HepG2 (cell line): ENCODE results near the gene AKR1C4. TPM values are rescaled to one million over a fixed set of nuclear protein-coding genes. Genes with fewer than 3 reads are reported as not detected.

Source experiments
- ATF1 ChIP-seq: IDR thresholded peaks from 2 replicates; pipeline ENCODE4 v1.6.1; 2016; ENCODE audit warnings: mild to moderate bottlenecking, control low read depth
- ATF7-NPFF ChIP-seq: sonication (generic); formaldehyde crosslinking; IDR thresholded peaks from 2 replicates; pipeline ENCODE4 v1.8.1; 2023; ENCODE audit warnings: mild to moderate bottlenecking, low read depth, missing genetic modification reagents, moderate library complexity
- BCL6 ChIP-seq: IDR thresholded peaks from 2 replicates; pipeline ENCODE4 v1.6.1; 2016; ENCODE audit warnings: missing genetic modification reagents, missing compliant biosample characterization
- EZH2 ChIP-seq: conservative IDR thresholded peaks from 2 replicates; pipeline ENCODE4 v1.6.1; 2012; ENCODE audit warnings: mild to moderate bottlenecking, low read depth, low read length, moderate library complexity
- MAFK ChIP-seq, 2 experiments: IDR thresholded peaks in 1 of 2; conservative IDR thresholded peaks in 1 of 2; 2 replicates each; pipeline ENCODE4 v1.6.1; 2011; ENCODE audit warnings: improper control_type of control experiment in 2 of 2, low read length in 2 of 2
- MEIS1 ChIP-seq: sonication (generic); formaldehyde crosslinking; IDR thresholded peaks from 2 replicates; pipeline ENCODE4 v1.9.0; 2021; ENCODE audit warnings: mild to moderate bottlenecking, missing genetic modification reagents, moderate library complexity, borderline replicate concordance
- MTF1 ChIP-seq: sonication (generic); formaldehyde crosslinking; IDR thresholded peaks from 2 replicates; pipeline ENCODE4 v1.5.0; 2020; ENCODE audit warnings: missing genetic modification reagents
- RARA ChIP-seq: IDR thresholded peaks from 2 replicates; pipeline ENCODE4 v1.6.1; 2016; ENCODE audit warnings: missing genetic modification reagents, missing compliant biosample characterization
- SNRNP70 ChIP-seq: fragments of 200-400 bp; formaldehyde crosslinking; IDR thresholded peaks from 2 replicates; pipeline ENCODE4 v1.6.1; 2017; ENCODE audit warnings: mild to moderate bottlenecking, low read depth, low read length, moderate library complexity
- SOX5 ChIP-seq: IDR thresholded peaks from 2 replicates; pipeline ENCODE4 v1.6.1; 2016; ENCODE audit warnings: borderline replicate concordance
- SRF ChIP-seq: IDR thresholded peaks from 2 replicates; pipeline ENCODE4 v1.6.1; 2011; ENCODE audit warnings: mild to moderate bottlenecking, low read depth, low read length, moderate library complexity
- TAF15 ChIP-seq: fragments of 200-400 bp; formaldehyde crosslinking; IDR thresholded peaks from one replicate; pipeline ENCODE4 v1.6.1; 2018; ENCODE audit warnings: mild to moderate bottlenecking, low read depth, low read length; ENCODE audit not compliant: poor library complexity, severe bottlenecking
- ZKSCAN5 ChIP-seq: sonication (generic); formaldehyde crosslinking; IDR thresholded peaks from 2 replicates; pipeline ENCODE4 v1.5.1; 2020; ENCODE audit warnings: mild to moderate bottlenecking, missing genetic modification reagents
- ZMYM3 ChIP-seq: sonication (generic); formaldehyde crosslinking; IDR thresholded peaks from 2 replicates; pipeline ENCODE4 v1.5.1; 2020; ENCODE audit warnings: mild to moderate bottlenecking, missing genetic modification reagents
- ZNF317 ChIP-seq: sonication (generic); formaldehyde crosslinking; IDR thresholded peaks from 2 replicates; pipeline ENCODE4 v1.5.0; 2020; ENCODE audit warnings: mild to moderate bottlenecking, missing genetic modification reagents
- ZNF431 ChIP-seq: sonication (generic); formaldehyde crosslinking; IDR thresholded peaks from 2 replicates; pipeline ENCODE4 v1.9.0; 2022; ENCODE audit warnings: missing genetic modification reagents, low read depth, mild to moderate bottlenecking, borderline replicate concordance
- ZNF501 ChIP-seq: sonication (generic); formaldehyde crosslinking; IDR thresholded peaks from 2 replicates; pipeline ENCODE4 v1.5.1; 2020; ENCODE audit warnings: mild to moderate bottlenecking, moderate library complexity, missing genetic modification reagents
- polyA plus RNA-seq, 8 experiments: library from polyadenylated mRNA; depleted of rRNA in 3 of 8; stranded (reverse) in 7 of 8; unstranded in 1 of 8; fragments of >200 nt; fragmentation: Illumina TruSeq in 4 of 8; extraction: Trizol in 4 of 8; gene quantifications; 2 replicates each; pipeline versions ENCODE4 v1.2.1 to v1.2.3, GENCODE V29; 2011 to 2016; ENCODE audit warnings: low read depth in 4 of 8, missing spikeins in 1 of 8, mixed read lengths in 1 of 8; ENCODE audit not compliant: insufficient read depth in 1 of 8
- total RNA-seq, 5 experiments: library from RNA; depleted of rRNA; stranded (reverse); fragments of >200 nt; fragmentation: Illumina TruSeq; extraction: Trizol; gene quantifications; 2 replicates each; pipeline ENCODE4 v1.2.3, GENCODE V29; 2016; ENCODE audit warnings: low read depth in 1 of 5
- TF ChIP-seq, protein P1 (sequence below): sonication (generic); formaldehyde crosslinking; IDR thresholded peaks from 2 replicates; pipeline ENCODE4 v1.5.0; 2020; ENCODE audit warnings: missing genetic modification reagents
- TF ChIP-seq, protein P2 (sequence below): sonication (generic); formaldehyde crosslinking; IDR thresholded peaks from 2 replicates; pipeline ENCODE4 v1.4.0; 2020; ENCODE audit warnings: low read depth, mild to moderate bottlenecking, missing genetic modification reagents
- TF ChIP-seq, protein P3 (sequence below): sonication (generic); formaldehyde crosslinking; IDR thresholded peaks from 2 replicates; pipeline ENCODE4 v1.4.0; 2020; ENCODE audit warnings: mild to moderate bottlenecking, missing genetic modification reagents
- TF ChIP-seq, protein P4 (sequence below): sonication (generic); formaldehyde crosslinking; IDR thresholded peaks from 2 replicates; pipeline ENCODE4 v1.4.0; 2020; ENCODE audit warnings: mild to moderate bottlenecking, missing genetic modification reagents
- TF ChIP-seq, protein P5 (sequence below): sonication (generic); formaldehyde crosslinking; IDR thresholded peaks from 2 replicates; pipeline ENCODE4 v1.8.1; 2023; ENCODE audit warnings: mild to moderate bottlenecking, missing genetic modification reagents

Gene AKR1C4
- total and polyA plus RNA-seq, 2 of the 13 experiments (the other 11 are each of a cell fraction or from before 2014, with no cell fraction given): 0.18 to 1.3 TPM

DNA sequence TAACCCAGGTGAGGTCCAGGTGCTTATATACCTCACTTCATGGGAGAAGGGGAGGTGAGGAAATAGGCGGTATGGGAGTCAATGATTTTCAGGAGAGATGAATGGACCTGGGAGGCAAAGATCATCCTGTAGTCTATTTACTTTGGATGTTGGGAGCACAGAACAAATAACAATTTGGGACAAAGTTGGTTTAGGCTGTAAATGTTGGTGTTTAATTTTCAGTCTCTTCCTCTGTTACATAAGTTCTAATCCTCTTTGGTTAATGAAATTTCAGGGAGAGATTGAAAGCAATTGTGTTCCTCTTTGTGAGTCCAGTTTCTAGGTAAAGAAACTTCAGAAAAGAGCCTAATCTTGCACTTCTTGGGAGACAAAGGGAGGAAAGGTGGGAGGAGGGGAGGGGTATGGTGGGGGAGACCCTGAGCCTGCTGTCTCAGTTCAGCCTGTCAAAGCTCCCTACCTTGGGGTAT lies 46.9 kb downstream of the AKR1C4 start (continued):
- TF ChIP-seq ZNF501 (no peak), TAF15 (no peak), ATF1 (CRISPR knock-in tag) (peak; percentile 63; the same call in 1 of the 2 replicates), SOX5 (CRISPR knock-in tag) (peak; percentile 92), MEIS1 (CRISPR knock-in tag) (no peak), BCL6 (peak; percentile 86), SNRNP70 (no peak), MTF1 (no peak), ZNF317 (CRISPR knock-in tag) (peak; percentile 66; the same call in 1 of the 2 replicates), ZNF431 (CRISPR knock-in tag) (0 out of 2 replicates have a peak, but pooled peaks have one; percentile 50), SRF (no peak), EZH2 (no peak), ZMYM3 (CRISPR knock-in tag) (0 out of 2 replicates have a peak, but pooled peaks have one; percentile 32), RARA (peak; percentile 91), MAFK (conservative IDR thresholded peaks at IDR 0.05 in 1 of 2, IDR thresholded peaks at IDR 0.05 in 1 of 2; ENCODE audit: low read length in 2 of 2) (no peak), ZKSCAN5 (CRISPR knock-in tag) (peak; percentile 100), ATF7-NPFF (CRISPR knock-in tag) (no peak)
- TF ChIP-seq, protein P1, sequence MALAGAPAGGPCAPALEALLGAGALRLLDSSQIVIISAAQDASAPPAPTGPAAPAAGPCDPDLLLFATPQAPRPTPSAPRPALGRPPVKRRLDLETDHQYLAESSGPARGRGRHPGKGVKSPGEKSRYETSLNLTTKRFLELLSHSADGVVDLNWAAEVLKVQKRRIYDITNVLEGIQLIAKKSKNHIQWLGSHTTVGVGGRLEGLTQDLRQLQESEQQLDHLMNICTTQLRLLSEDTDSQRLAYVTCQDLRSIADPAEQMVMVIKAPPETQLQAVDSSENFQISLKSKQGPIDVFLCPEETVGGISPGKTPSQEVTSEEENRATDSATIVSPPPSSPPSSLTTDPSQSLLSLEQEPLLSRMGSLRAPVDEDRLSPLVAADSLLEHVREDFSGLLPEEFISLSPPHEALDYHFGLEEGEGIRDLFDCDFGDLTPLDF (CRISPR knock-in tag): no peak; the same call in 1 of the 2 replicates
- TF ChIP-seq, protein P2, sequence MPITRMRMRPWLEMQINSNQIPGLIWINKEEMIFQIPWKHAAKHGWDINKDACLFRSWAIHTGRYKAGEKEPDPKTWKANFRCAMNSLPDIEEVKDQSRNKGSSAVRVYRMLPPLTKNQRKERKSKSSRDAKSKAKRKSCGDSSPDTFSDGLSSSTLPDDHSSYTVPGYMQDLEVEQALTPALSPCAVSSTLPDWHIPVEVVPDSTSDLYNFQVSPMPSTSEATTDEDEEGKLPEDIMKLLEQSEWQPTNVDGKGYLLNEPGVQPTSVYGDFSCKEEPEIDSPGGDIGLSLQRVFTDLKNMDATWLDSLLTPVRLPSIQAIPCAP (CRISPR knock-in tag): no peak
- TF ChIP-seq, protein P3, sequence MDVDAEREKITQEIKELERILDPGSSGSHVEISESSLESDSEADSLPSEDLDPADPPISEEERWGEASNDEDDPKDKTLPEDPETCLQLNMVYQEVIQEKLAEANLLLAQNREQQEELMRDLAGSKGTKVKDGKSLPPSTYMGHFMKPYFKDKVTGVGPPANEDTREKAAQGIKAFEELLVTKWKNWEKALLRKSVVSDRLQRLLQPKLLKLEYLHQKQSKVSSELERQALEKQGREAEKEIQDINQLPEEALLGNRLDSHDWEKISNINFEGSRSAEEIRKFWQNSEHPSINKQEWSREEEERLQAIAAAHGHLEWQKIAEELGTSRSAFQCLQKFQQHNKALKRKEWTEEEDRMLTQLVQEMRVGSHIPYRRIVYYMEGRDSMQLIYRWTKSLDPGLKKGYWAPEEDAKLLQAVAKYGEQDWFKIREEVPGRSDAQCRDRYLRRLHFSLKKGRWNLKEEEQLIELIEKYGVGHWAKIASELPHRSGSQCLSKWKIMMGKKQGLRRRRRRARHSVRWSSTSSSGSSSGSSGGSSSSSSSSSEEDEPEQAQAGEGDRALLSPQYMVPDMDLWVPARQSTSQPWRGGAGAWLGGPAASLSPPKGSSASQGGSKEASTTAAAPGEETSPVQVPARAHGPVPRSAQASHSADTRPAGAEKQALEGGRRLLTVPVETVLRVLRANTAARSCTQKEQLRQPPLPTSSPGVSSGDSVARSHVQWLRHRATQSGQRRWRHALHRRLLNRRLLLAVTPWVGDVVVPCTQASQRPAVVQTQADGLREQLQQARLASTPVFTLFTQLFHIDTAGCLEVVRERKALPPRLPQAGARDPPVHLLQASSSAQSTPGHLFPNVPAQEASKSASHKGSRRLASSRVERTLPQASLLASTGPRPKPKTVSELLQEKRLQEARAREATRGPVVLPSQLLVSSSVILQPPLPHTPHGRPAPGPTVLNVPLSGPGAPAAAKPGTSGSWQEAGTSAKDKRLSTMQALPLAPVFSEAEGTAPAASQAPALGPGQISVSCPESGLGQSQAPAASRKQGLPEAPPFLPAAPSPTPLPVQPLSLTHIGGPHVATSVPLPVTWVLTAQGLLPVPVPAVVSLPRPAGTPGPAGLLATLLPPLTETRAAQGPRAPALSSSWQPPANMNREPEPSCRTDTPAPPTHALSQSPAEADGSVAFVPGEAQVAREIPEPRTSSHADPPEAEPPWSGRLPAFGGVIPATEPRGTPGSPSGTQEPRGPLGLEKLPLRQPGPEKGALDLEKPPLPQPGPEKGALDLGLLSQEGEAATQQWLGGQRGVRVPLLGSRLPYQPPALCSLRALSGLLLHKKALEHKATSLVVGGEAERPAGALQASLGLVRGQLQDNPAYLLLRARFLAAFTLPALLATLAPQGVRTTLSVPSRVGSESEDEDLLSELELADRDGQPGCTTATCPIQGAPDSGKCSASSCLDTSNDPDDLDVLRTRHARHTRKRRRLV (CRISPR knock-in tag): no peak
- TF ChIP-seq, protein P4, sequence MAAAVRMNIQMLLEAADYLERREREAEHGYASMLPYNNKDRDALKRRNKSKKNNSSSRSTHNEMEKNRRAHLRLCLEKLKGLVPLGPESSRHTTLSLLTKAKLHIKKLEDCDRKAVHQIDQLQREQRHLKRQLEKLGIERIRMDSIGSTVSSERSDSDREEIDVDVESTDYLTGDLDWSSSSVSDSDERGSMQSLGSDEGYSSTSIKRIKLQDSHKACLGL (CRISPR knock-in tag): no peak
- TF ChIP-seq, protein P5, sequence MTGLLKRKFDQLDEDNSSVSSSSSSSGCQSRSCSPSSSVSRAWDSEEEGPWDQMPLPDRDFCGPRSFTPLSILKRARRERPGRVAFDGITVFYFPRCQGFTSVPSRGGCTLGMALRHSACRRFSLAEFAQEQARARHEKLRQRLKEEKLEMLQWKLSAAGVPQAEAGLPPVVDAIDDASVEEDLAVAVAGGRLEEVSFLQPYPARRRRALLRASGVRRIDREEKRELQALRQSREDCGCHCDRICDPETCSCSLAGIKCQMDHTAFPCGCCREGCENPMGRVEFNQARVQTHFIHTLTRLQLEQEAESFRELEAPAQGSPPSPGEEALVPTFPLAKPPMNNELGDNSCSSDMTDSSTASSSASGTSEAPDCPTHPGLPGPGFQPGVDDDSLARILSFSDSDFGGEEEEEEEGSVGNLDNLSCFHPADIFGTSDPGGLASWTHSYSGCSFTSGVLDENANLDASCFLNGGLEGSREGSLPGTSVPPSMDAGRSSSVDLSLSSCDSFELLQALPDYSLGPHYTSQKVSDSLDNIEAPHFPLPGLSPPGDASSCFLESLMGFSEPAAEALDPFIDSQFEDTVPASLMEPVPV: no peak
